ENCODE results near the gene ABCC4. TPM values are rescaled to one million over a fixed set of nuclear protein-coding genes. Genes with fewer than 3 reads are reported as not detected.

The ABCC4 gene
- total RNA-seq, 1 experiment from 2014 or later, result 12.5 TPM

DNA sequence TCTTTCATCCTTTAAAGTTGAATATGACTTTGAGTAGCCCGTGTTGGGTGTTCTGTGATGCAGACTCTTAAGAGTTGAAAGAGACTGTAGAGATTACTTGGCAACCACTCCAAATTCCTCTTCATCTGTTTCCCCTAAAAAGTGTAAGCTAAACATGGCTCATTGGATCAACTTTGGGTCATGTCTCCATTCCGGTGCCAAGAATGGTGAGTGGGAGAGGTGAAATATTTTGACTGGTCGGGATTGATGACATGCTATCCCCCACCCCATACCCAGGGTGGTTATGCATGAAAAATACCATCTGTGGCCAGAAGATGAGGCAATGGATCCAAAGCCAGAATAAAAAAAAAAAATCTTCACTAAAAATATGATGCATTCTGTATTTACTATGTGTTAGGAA is 307.6 kb downstream of the ABCC4 start:
- no peaks in the 10 kb centered on the region for H3K36me3 Mint-ChIP-seq (ENCODE audit: insufficient read depth, unreplicated experiment)
- BruUV-seq (replicated peaks), result no TSS peak
- H3K27ac Mint-ChIP-seq (ENCODE audit: unreplicated experiment), result no peak overlapping the region
- no peaks in the 10 kb centered on the region for H3K9me3 Mint-ChIP-seq (ENCODE audit: low read depth, unreplicated experiment)
- CTCF ChIA-PET, result no interaction called here
- no peak overlapping the region for H3K4me3 Mint-ChIP-seq (ENCODE audit: low read depth, unreplicated experiment)
- DNase-seq, result no peak
- TF ChIP-seq, protein P1, sequence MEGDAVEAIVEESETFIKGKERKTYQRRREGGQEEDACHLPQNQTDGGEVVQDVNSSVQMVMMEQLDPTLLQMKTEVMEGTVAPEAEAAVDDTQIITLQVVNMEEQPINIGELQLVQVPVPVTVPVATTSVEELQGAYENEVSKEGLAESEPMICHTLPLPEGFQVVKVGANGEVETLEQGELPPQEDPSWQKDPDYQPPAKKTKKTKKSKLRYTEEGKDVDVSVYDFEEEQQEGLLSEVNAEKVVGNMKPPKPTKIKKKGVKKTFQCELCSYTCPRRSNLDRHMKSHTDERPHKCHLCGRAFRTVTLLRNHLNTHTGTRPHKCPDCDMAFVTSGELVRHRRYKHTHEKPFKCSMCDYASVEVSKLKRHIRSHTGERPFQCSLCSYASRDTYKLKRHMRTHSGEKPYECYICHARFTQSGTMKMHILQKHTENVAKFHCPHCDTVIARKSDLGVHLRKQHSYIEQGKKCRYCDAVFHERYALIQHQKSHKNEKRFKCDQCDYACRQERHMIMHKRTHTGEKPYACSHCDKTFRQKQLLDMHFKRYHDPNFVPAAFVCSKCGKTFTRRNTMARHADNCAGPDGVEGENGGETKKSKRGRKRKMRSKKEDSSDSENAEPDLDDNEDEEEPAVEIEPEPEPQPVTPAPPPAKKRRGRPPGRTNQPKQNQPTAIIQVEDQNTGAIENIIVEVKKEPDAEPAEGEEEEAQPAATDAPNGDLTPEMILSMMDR (IDR thresholded peaks at IDR 0.05; ENCODE audit: unreplicated experiment), result no peak
- intact Hi-C loops (cut with micrococcal nuclease; ENCODE audit: unreplicated experiment), result no loop called here
- H3K4me1 Mint-ChIP-seq (ENCODE audit: low read depth, unreplicated experiment), result no peaks in the 10 kb centered on the region
- no peaks in the 10 kb centered on the region for H3K27me3 Mint-ChIP-seq (ENCODE audit: unreplicated experiment)

DNA sequence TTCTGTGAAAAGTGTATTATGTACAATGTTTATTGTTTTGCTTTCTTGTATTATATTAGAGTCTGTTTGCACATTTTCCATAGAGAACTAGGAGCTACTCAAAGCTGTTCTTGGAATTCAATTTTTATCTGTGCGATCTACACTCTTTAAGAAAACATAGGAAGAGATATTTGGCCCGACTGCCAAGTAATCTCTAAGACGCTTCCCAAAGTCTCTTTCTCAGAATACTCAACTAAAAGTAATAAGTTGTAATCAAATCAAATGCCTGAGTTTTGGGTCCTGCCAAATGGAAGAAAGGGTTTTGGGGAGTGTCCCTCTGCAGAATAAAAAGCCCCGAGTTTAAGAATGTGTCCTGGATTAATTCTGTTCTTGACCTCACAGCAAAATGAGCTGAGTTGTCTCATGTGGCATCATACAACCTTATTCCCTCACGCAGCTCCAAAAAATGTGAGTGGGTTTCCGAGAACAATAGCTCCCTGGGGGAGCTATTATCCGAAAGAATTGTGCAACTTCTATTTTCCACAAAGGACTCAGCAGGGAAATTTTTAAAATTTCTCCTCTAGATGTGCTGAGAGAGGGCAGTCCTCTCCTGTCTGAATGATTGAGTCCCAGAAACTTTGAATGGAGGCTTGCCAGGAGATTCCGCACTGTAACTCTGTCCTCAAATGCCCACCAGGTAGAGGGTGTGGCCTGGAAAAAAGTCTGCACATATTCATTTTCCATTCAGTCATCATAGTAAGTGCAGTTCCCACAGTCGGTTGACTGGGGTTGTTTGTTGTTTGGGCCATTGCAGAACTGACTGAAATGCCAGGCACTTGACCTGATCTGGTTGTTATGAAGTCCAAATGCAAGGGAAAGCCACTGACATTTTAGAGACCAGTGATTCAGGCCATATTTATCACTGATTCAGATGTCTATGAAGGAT is 309.0 kb downstream of the ABCC4 start:
- no peaks in the 10 kb centered on the region for H3K27me3 Mint-ChIP-seq (ENCODE audit: unreplicated experiment)

DNA sequence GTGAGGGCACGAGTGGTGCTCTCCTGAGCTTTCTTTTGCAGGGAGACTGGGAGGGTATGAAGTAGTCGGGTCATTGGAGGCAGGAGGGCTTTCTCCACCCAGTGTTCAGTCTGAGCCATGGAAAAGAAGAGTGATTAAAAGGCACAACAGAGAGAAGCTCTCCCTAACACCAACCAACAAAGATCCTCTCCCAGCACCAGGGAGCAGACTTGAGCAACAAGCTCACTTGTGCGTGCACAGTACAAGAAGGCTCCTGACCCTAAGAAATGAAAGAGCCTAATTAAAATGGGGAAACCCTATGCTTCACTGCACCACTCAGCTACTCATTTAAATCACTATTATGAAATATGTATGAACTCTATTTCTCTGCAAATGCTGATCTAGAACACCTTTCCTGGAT is 312.6 kb downstream of the ABCC4 start:
- no TSS peak for BruUV-seq (replicated peaks)

More for the DNA sequence above, 309.0 kb downstream of the ABCC4 start:
- BruUV-seq (replicated peaks), result no TSS peak
- no peaks in the 10 kb centered on the region for H3K36me3 Mint-ChIP-seq (ENCODE audit: insufficient read depth, unreplicated experiment)
- DNase-seq, result no peak
- H3K4me3 Mint-ChIP-seq (ENCODE audit: low read depth, unreplicated experiment), result no peak overlapping the region
- CTCF ChIA-PET, result no interaction called here
- H3K4me1 Mint-ChIP-seq (ENCODE audit: low read depth, unreplicated experiment), result no peaks in the 10 kb centered on the region
- TF ChIP-seq, protein P1 (IDR thresholded peaks at IDR 0.05; ENCODE audit: unreplicated experiment), result no peak
- intact Hi-C loops (cut with micrococcal nuclease; ENCODE audit: unreplicated experiment), result no loop called here
- H3K27ac Mint-ChIP-seq (ENCODE audit: unreplicated experiment), result no peak overlapping the region
- H3K9me3 Mint-ChIP-seq (ENCODE audit: low read depth, unreplicated experiment), result no peaks in the 10 kb centered on the region

DNA sequence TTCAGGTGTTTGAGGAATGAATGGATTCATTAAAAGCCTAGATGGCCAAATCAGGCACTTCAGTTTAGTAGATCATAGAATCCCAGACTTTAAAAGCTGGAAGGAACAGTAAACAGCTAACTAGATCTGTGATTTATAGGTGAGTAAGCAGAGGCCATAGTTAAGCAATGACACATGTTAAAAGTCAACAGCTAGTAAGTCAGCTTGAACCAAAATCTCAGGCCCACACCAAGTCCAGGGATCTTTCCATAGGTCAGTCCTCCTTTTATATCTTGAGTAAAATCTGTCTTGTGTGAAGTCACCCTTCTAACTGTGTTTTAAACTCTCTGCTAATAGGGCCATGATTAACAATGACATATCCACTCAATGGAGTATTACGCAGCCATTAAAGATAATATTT is 313.4 kb downstream of the ABCC4 start:
- CTCF ChIA-PET, result no interaction called here
- intact Hi-C loops (cut with micrococcal nuclease; ENCODE audit: unreplicated experiment), result no loop called here

More for the DNA sequence above, 312.6 kb downstream of the ABCC4 start:
- Mint-ChIP-seq H3K36me3 (ENCODE audit: insufficient read depth, unreplicated experiment) (no peaks in the 10 kb centered on the region), H3K27ac (ENCODE audit: unreplicated experiment) (no peak overlapping the region), H3K9me3 (ENCODE audit: low read depth, unreplicated experiment) (no peaks in the 10 kb centered on the region), H3K4me3 (ENCODE audit: low read depth, unreplicated experiment) (no peak overlapping the region), H3K4me1 (ENCODE audit: low read depth, unreplicated experiment) (no peaks in the 10 kb centered on the region), H3K27me3 (ENCODE audit: unreplicated experiment) (no peaks in the 10 kb centered on the region)
- CTCF ChIA-PET, result no interaction called here
- TF ChIP-seq, protein P1 (IDR thresholded peaks at IDR 0.05; ENCODE audit: unreplicated experiment), result no peak
- intact Hi-C loops (cut with micrococcal nuclease; ENCODE audit: unreplicated experiment), result no loop called here
- no peak for DNase-seq

More for the DNA sequence above, 313.4 kb downstream of the ABCC4 start:
- BruUV-seq (replicated peaks), result no TSS peak
- Mint-ChIP-seq H3K27ac (ENCODE audit: unreplicated experiment) (no peak overlapping the region), H3K27me3 (ENCODE audit: unreplicated experiment) (no peaks in the 10 kb centered on the region), H3K4me1 (ENCODE audit: low read depth, unreplicated experiment) (no peaks in the 10 kb centered on the region), H3K36me3 (ENCODE audit: insufficient read depth, unreplicated experiment) (no peaks in the 10 kb centered on the region), H3K9me3 (ENCODE audit: low read depth, unreplicated experiment) (no peaks in the 10 kb centered on the region), H3K4me3 (ENCODE audit: low read depth, unreplicated experiment) (no peak overlapping the region)
- no peak for DNase-seq
- TF ChIP-seq, protein P1 (IDR thresholded peaks at IDR 0.05; ENCODE audit: unreplicated experiment), result no peak
